K562 (cell line): ENCODE measurements around the gene PPAT. TPM values are rescaled to one million over a fixed set of nuclear protein-coding genes. Genes with fewer than 3 reads are reported as not detected.
A peak's percentile ranks its signal among the peaks of the same experiment; 100 is the strongest.

Experiments used
- ATF7 ChIP-seq: fragments of 450-650 bp; IDR thresholded peaks from 2 replicates; pipeline ENCODE4 v1.7.1; 2014; ENCODE audit warnings: mild to moderate bottlenecking, moderate library complexity
- ESRRA ChIP-seq: fragments of 450-650 bp; IDR thresholded peaks from 2 replicates; pipeline ENCODE4 v1.6.1; 2014; ENCODE audit warnings: low read depth, mild to moderate bottlenecking, moderate library complexity, borderline replicate concordance
- KDM2B ChIP-seq: fragments of 250-450 bp; sonication (Bioruptor Pico); IDR thresholded peaks from 2 replicates; pipeline ENCODE4 v1.8.0; 2021; ENCODE audit warnings: mild to moderate bottlenecking, moderate library complexity
- KDM4B ChIP-seq, 2 experiments: fragments of 450-650 bp in 1 of 2; sonication (generic) in 1 of 2; IDR thresholded peaks; 2 replicates each; pipeline ENCODE4 v1.6.1; 2016 to 2017; ENCODE audit warnings: borderline replicate concordance in 2 of 2, antibody characterized with exemption in 1 of 2, low read depth in 1 of 2, mild to moderate bottlenecking in 1 of 2
- MCM2 ChIP-seq: fragments of 450-650 bp; IDR thresholded peaks from 2 replicates; pipeline ENCODE4 v1.6.1; 2017; ENCODE audit warnings: low read depth, mild to moderate bottlenecking
- MEIS2 ChIP-seq: fragments of 450-650 bp; IDR thresholded peaks from 2 replicates; pipeline ENCODE4 v1.6.1; 2014; ENCODE audit warnings: mild to moderate bottlenecking; ENCODE audit not compliant: partially characterized antibody
- MYNN ChIP-seq, 2 experiments: sonication (generic); formaldehyde crosslinking in 1 of 2; IDR thresholded peaks; 2 replicates each; pipeline versions ENCODE4 v1.5.0 to v1.6.1; 2016 to 2020; ENCODE audit warnings: antibody characterized with exemption in 1 of 2, missing genetic modification reagents in 1 of 2
- NR1H2 ChIP-seq: sonication (generic); formaldehyde crosslinking; IDR thresholded peaks from 2 replicates; pipeline ENCODE4 v1.4.0; 2020; ENCODE audit warnings: mild to moderate bottlenecking, missing genetic modification reagents
- WHSC1 ChIP-seq: IDR thresholded peaks from one replicate; pipeline ENCODE4 v1.6.1; 2012; ENCODE audit warnings: low read length, control low read depth, inconsistent platforms
- ZFP30 ChIP-seq: fragments of 250-450 bp; sonication (Bioruptor Pico); IDR thresholded peaks from 2 replicates; pipeline ENCODE4 v1.8.0; 2022; ENCODE audit warnings: moderate library complexity, mild to moderate bottlenecking, inconsistent platforms, borderline replicate concordance
- ZKSCAN3 ChIP-seq: fragments of 250-450 bp; sonication (Bioruptor Pico); IDR thresholded peaks from 2 replicates; pipeline ENCODE4 v1.4.0; 2020
- ZNF347 ChIP-seq: fragments of 450-650 bp; formaldehyde crosslinking; IDR thresholded peaks from 2 replicates; pipeline ENCODE4 v1.4.0; 2020; ENCODE audit warnings: low read depth, mild to moderate bottlenecking, moderate library complexity
- ZNF384 ChIP-seq: IDR thresholded peaks from 2 replicates; pipeline ENCODE4 v1.6.1; 2012; ENCODE audit warnings: low read depth, low read length, improper control_type of control experiment
- ZNF408 ChIP-seq: fragments of 250-450 bp; sonication (Bioruptor Pico); IDR thresholded peaks from 2 replicates; pipeline ENCODE4 v1.4.0; 2020; ENCODE audit warnings: low read depth, mild to moderate bottlenecking, moderate library complexity
- polyA plus RNA-seq, 8 experiments: library from polyadenylated mRNA; depleted of rRNA in 4 of 8; stranded (reverse) in 5 of 8; unstranded in 3 of 8; fragments of >200 nt; fragmentation: Nextera tagmentation in 2 of 8; fragmentation: Illumina TruSeq in 1 of 8; extraction: Ambion mirVana in 2 of 8; extraction: Trizol in 1 of 8; gene quantifications; 2 replicates each; pipeline versions ENCODE4 v1.2.1 to v1.2.3, GENCODE V29; 2011 to 2014; ENCODE audit warnings: inconsistent platforms in 1 of 8, missing spikeins in 1 of 8
- total RNA-seq, 7 experiments: library from RNA; depleted of rRNA in 6 of 7; stranded (reverse); fragments of >200 nt in 6 of 7; fragmentation: Illumina TruSeq in 2 of 7; extraction: Trizol in 2 of 7; gene quantifications; 2 replicates each; pipeline versions ENCODE4 v1.2.1 to v1.2.3, GENCODE V29; 2011 to 2021; ENCODE audit warnings: low replicate concordance in 1 of 7
- TF ChIP-seq, protein P1 (sequence below): sonication (generic); formaldehyde crosslinking; IDR thresholded peaks from 2 replicates; pipeline ENCODE4 v1.8.1; 2022; ENCODE audit warnings: missing genetic modification reagents
- TF ChIP-seq, protein P2 (sequence below): fragments of 200-800 bp; sonication (Bioruptor generic); IDR thresholded peaks from 2 replicates; pipeline ENCODE4 v1.6.1; 2017; ENCODE audit warnings: missing genetic modification characterization, missing compliant biosample characterization
- TF ChIP-seq, protein P3 (sequence below), 3 experiments: fragments of 200-800 bp in 1 of 3; fragments of 250-450 bp in 1 of 3; fragments of 450-650 bp in 1 of 3; sonication (Bioruptor Pico) in 1 of 3; sonication (Bioruptor generic) in 1 of 3; formaldehyde crosslinking in 1 of 3; IDR thresholded peaks; 2 replicates each; pipeline versions ENCODE4 v1.6.1 to v1.8.0; 2016 to 2022; ENCODE audit warnings: mild to moderate bottlenecking in 2 of 3, missing genetic modification characterization in 2 of 3, missing compliant biosample characterization in 1 of 3, moderate library complexity in 1 of 3
- TF ChIP-seq, protein P4 (sequence below): fragments of 450-650 bp; formaldehyde crosslinking; IDR thresholded peaks from 2 replicates; pipeline ENCODE4 v1.4.0; 2020; ENCODE audit warnings: mild to moderate bottlenecking, moderate library complexity

PPAT gene
- total and polyA plus RNA-seq, 9 of the 15 experiments (the other 6 are each of a cell fraction or from before 2014, with no cell fraction given), result 36.2 to 75.8 (median 55.5) TPM

DNA sequence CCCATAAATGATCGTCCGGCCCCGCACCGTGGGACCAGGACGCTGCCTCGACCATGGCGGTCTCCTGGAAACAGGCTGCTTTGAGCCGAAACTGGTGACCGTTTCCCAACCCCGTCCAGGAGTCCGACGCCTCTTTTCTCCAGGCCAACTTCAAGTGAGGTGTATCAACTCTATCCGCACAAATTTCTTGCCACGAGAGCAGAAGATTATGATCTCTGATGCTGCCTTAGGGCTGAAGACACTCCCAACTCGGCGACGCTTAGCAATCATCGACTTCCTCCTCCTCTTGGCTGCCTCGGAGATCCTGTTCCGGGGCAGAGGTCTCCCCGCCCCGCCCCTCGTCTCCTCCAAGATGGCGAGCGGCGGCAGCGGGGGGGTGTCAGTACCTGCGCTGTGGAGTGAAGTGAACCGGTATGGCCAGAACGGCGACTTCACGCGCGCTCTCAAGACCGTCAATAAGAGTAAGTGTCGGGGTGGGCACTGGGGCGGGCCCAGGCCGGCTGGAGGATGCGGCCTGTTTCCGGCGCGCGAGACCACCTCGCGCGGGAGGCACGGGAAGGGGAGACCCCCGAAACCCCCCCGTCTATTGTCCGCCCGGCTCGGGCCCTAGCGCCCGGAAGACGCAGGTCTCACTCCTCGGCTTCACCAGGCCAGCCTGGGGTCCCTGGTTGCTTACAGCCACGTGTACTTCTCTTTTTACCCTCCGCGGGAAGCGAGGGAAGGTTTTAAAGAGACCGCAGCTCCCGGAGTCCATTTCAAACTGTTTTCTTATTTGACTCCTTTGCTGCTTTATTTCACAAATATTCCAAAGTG is 32.1 kb upstream of the PPAT start, which contains the start of gene SRP72 (continued):
- TF ChIP-seq ESRRA (peak; percentile 41; the same call in 1 of the 2 replicates), ZFP30 (CRISPR knock-in tag) (no peak), KDM4B (IDR thresholded peaks at IDR 0.05; ENCODE audit: borderline replicate concordance in 2 of 2, low read depth in 1 of 2) (peak in 1 of 2 experiments; percentile 79; a peak in 1 of 4 replicates), ZKSCAN3 (CRISPR knock-in tag) (no peak), MYNN (IDR thresholded peaks at IDR 0.05) (no peak), MYNN (CRISPR knock-in tag; IDR thresholded peaks at IDR 0.05) (no peak), WHSC1 (no peak), NR1H2 (CRISPR knock-in tag) (no peak), MEIS2 (peak; percentile 61), ZNF347 (no peak), ATF7 (peak; percentile 75; the same call in 1 of the 2 replicates), MCM2 (no peak), KDM2B (CRISPR knock-in tag) (no peak), ZNF408 (CRISPR knock-in tag) (no peak), ZNF384 (peak; percentile 12; the same call in 1 of the 2 replicates)
- TF ChIP-seq, protein P1, sequence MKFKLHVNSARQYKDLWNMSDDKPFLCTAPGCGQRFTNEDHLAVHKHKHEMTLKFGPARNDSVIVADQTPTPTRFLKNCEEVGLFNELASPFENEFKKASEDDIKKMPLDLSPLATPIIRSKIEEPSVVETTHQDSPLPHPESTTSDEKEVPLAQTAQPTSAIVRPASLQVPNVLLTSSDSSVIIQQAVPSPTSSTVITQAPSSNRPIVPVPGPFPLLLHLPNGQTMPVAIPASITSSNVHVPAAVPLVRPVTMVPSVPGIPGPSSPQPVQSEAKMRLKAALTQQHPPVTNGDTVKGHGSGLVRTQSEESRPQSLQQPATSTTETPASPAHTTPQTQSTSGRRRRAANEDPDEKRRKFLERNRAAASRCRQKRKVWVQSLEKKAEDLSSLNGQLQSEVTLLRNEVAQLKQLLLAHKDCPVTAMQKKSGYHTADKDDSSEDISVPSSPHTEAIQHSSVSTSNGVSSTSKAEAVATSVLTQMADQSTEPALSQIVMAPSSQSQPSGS (CRISPR knock-in tag), result no peak
- TF ChIP-seq, protein P2, sequence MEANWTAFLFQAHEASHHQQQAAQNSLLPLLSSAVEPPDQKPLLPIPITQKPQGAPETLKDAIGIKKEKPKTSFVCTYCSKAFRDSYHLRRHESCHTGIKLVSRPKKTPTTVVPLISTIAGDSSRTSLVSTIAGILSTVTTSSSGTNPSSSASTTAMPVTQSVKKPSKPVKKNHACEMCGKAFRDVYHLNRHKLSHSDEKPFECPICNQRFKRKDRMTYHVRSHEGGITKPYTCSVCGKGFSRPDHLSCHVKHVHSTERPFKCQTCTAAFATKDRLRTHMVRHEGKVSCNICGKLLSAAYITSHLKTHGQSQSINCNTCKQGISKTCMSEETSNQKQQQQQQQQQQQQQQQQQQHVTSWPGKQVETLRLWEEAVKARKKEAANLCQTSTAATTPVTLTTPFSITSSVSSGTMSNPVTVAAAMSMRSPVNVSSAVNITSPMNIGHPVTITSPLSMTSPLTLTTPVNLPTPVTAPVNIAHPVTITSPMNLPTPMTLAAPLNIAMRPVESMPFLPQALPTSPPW (CRISPR knock-in tag), result peak; percentile 92
- TF ChIP-seq, protein P3, sequence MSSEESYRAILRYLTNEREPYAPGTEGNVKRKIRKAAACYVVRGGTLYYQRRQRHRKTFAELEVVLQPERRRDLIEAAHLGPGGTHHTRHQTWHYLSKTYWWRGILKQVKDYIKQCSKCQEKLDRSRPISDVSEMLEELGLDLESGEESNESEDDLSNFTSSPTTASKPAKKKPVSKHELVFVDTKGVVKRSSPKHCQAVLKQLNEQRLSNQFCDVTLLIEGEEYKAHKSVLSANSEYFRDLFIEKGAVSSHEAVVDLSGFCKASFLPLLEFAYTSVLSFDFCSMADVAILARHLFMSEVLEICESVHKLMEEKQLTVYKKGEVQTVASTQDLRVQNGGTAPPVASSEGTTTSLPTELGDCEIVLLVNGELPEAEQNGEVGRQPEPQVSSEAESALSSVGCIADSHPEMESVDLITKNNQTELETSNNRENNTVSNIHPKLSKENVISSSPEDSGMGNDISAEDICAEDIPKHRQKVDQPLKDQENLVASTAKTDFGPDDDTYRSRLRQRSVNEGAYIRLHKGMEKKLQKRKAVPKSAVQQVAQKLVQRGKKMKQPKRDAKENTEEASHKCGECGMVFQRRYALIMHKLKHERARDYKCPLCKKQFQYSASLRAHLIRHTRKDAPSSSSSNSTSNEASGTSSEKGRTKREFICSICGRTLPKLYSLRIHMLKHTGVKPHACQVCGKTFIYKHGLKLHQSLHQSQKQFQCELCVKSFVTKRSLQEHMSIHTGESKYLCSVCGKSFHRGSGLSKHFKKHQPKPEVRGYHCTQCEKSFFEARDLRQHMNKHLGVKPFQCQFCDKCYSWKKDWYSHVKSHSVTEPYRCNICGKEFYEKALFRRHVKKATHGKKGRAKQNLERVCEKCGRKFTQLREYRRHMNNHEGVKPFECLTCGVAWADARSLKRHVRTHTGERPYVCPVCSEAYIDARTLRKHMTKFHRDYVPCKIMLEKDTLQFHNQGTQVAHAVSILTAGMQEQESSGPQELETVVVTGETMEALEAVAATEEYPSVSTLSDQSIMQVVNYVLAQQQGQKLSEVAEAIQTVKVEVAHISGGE (CRISPR knock-in tag; IDR thresholded peaks at IDR 0.05), result peak in 1 of 3 experiments; percentile 78; a peak in 2 of 6 replicates
- TF ChIP-seq, protein P4, sequence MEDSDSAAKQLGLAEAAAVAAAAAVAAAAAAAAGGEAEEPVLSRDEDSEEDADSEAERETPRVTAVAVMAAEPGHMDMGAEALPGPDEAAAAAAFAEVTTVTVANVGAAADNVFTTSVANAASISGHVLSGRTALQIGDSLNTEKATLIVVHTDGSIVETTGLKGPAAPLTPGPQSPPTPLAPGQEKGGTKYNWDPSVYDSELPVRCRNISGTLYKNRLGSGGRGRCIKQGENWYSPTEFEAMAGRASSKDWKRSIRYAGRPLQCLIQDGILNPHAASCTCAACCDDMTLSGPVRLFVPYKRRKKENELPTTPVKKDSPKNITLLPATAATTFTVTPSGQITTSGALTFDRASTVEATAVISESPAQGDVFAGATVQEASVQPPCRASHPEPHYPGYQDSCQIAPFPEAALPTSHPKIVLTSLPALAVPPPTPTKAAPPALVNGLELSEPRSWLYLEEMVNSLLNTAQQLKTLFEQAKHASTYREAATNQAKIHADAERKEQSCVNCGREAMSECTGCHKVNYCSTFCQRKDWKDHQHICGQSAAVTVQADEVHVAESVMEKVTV (CRISPR knock-in tag), result no peak
